Measurements from ENCODE around the gene GPHN.

The GPHN gene

DNA sequence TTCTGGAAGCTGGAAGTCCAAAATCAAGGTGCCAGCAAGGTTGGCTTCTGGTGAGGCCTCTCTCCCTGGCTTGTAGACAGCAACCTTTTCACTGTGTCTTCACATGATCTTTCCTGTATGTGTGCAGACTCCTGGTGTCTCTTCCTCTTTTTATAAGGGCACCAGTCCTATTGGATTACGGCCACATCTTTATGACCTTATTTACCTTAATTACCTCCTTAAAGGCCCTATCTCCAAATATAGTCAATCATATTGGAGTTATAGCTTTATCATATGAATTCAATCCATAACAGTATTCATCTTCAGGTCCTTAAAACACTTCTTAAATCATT lies 660.1 kb downstream of the GPHN start:
- no peak overlapping the region for H3K4me3 ChIP-seq (ENCODE audit: control insufficient read depth in 1 of 7, extremely low read depth in 1 of 7, insufficient read depth in 4 of 7, low read depth in 2 of 7, low read length in 6 of 7)
- ChIA-PET POLR2A (no interaction called here), CTCF (interaction anchor here (0.6 to 8.4 kb wide), 6 partner anchors 90 to 1465 kb away, joined by 3 to 97 read pairs (median 4); no protein-coding TSS in a partner anchor)
- DNase-seq, result no peak
- no peak overlapping the region for H3K27ac ChIP-seq (ENCODE audit: insufficient read depth in 1 of 2, low read depth in 1 of 2, low read length in 2 of 2, poor library complexity in 1 of 2, severe bottlenecking in 2 of 2)
- no CpG with 5 or more reads among the region's 1 CpG for WGBS (ENCODE audit: insufficient coverage)
- H3K9me3 ChIP-seq (ENCODE audit: control extremely low read depth in 1 of 5, control insufficient read depth in 4 of 5, insufficient read depth in 2 of 5, low read depth in 1 of 5, low read length in 4 of 5), result peaks cover 0 to 6% (median under 1%) of the 10 kb centered on the region in 5 experiments
- peaks cover 0 to 5% (median 4%) of the 10 kb centered on the region in 4 experiments for H3K36me3 ChIP-seq (ENCODE audit: control insufficient read depth in 4 of 4, insufficient read depth in 4 of 4, low read length in 3 of 4)
- H3K4me1 ChIP-seq (ENCODE audit: control extremely low read depth in 1 of 4, control insufficient read depth in 4 of 4, insufficient read depth in 4 of 4, low read length in 3 of 4), result no peaks in the 10 kb centered on the region
- no peaks in the 10 kb centered on the region for H3K27me3 ChIP-seq (replicated peaks in 2 of 5; ENCODE audit: control insufficient read depth in 4 of 5, insufficient read depth in 5 of 5, low read length in 4 of 5)

DNA sequence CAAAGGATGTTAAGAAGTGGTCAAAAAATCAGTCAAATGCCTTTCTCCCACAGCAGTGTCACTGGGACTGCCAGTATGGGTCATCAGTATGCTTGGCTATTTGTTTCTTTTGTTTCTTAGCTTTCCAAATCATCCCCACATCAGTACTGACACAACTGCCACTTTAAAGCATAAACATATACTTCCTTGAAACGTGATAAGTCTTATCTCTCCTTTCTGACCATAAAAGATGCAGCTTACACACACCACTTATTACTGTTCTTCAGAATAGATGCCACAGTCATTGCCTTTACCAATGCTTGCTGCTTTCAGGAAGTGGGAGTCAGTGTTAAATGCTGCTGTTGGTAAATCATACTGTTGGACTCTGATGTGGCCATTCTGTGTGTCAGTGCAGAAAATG lies 662.7 kb downstream of the GPHN start:
- peaks cover 0 to 5% (median 4%) of the 10 kb centered on the region in 4 experiments for H3K36me3 ChIP-seq (ENCODE audit: control insufficient read depth in 4 of 4, insufficient read depth in 4 of 4, low read length in 3 of 4)
- H3K4me3 ChIP-seq (ENCODE audit: control insufficient read depth in 1 of 7, extremely low read depth in 1 of 7, insufficient read depth in 4 of 7, low read depth in 2 of 7, low read length in 6 of 7), result no peak overlapping the region
- ChIA-PET POLR2A (no interaction called here), CTCF (interaction anchor here (0.7 kb wide), 1 partner anchor 14 kb away, joined by 3 read pairs; no protein-coding TSS in a partner anchor)
- no peaks in the 10 kb centered on the region for H3K27me3 ChIP-seq (replicated peaks in 2 of 5; ENCODE audit: control insufficient read depth in 4 of 5, insufficient read depth in 5 of 5, low read length in 4 of 5)
- H3K27ac ChIP-seq (ENCODE audit: insufficient read depth in 1 of 2, low read depth in 1 of 2, low read length in 2 of 2, poor library complexity in 1 of 2, severe bottlenecking in 2 of 2), result no peak overlapping the region
- peak in 1 of 3 donors; percentile 25 for DNase-seq
- peaks cover 0 to 13% (median 5%) of the 10 kb centered on the region in 5 experiments for H3K9me3 ChIP-seq (ENCODE audit: control extremely low read depth in 1 of 5, control insufficient read depth in 4 of 5, insufficient read depth in 2 of 5, low read depth in 1 of 5, low read length in 4 of 5)
- WGBS (ENCODE audit: insufficient coverage), result no CpG with 5 or more reads among the region's 1 CpG
- H3K4me1 ChIP-seq (ENCODE audit: control extremely low read depth in 1 of 4, control insufficient read depth in 4 of 4, insufficient read depth in 4 of 4, low read length in 3 of 4), result no peaks in the 10 kb centered on the region

DNA sequence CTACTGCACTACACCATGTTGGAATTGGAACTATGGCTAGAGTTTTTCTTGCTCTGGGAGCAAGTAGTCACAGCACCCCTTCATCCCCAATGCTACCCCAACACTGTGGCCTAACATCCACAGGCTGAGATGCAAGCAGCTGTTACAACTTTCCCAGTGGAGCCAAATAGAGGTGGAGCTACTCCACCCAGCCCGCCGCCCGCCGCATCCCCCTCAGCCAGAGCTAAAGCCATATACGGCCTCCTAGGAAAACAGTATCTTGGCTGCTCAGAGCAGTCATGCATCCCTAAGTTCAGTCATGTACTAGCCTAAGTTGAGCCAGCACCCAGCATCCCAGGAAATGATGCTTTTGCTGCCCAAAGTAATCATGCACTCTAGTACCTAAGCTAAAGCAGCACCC lies 664.1 kb downstream of the GPHN start:
- DNase-seq, result no peak
- peaks cover 0 to 13% (median 5%) of the 10 kb centered on the region in 5 experiments for H3K9me3 ChIP-seq (ENCODE audit: control extremely low read depth in 1 of 5, control insufficient read depth in 4 of 5, insufficient read depth in 2 of 5, low read depth in 1 of 5, low read length in 4 of 5)
- H3K27ac ChIP-seq (ENCODE audit: insufficient read depth in 1 of 2, low read depth in 1 of 2, low read length in 2 of 2, poor library complexity in 1 of 2, severe bottlenecking in 2 of 2), result no peak overlapping the region
- 98% methylated on average over 5 of the region's 5 CpGs for WGBS (ENCODE audit: insufficient coverage)
- ChIA-PET POLR2A (interaction anchor here (0.6 kb wide), 1 partner anchor 113 kb away, joined by 4 read pairs; no protein-coding TSS in a partner anchor), CTCF (interaction anchor here (0.7 kb wide), 2 partner anchors 111 to 114 kb away, joined by 3 read pairs; no protein-coding TSS in a partner anchor)
- no peaks in the 10 kb centered on the region for H3K27me3 ChIP-seq (replicated peaks in 2 of 5; ENCODE audit: control insufficient read depth in 4 of 5, insufficient read depth in 5 of 5, low read length in 4 of 5)
- H3K4me3 ChIP-seq (ENCODE audit: control insufficient read depth in 1 of 7, extremely low read depth in 1 of 7, insufficient read depth in 4 of 7, low read depth in 2 of 7, low read length in 6 of 7), result no peak overlapping the region
- H3K36me3 ChIP-seq (ENCODE audit: control insufficient read depth in 4 of 4, insufficient read depth in 4 of 4, low read length in 3 of 4), result peaks cover 0 to 5% (median 4%) of the 10 kb centered on the region in 4 experiments
- no peaks in the 10 kb centered on the region for H3K4me1 ChIP-seq (ENCODE audit: control extremely low read depth in 1 of 4, control insufficient read depth in 4 of 4, insufficient read depth in 4 of 4, low read length in 3 of 4)

DNA sequence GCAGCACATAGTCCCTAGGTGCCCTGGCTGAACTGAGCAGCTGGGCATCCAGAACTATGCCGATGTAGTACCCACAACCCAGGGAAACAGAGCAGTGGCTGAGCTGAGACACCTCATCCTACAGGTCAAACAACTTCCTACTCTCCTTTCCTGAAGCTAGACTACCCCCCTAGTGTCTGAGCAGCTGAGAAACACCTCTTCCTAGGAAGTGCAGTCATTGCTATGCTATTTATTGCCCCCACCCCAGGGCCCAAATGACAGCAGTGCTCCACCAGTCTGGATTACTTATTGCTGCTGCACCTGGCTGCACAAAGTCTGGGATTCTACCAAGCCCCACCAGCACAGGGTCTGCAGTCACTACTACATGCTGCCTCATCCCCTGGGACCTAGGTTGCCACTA lies 664.6 kb downstream of the GPHN start:
- Histone ChIP-seq H3K27me3 (replicated peaks in 2 of 5; ENCODE audit: control insufficient read depth in 4 of 5, insufficient read depth in 5 of 5, low read length in 4 of 5) (no peaks in the 10 kb centered on the region), H3K9me3 (ENCODE audit: control extremely low read depth in 1 of 5, control insufficient read depth in 4 of 5, insufficient read depth in 2 of 5, low read depth in 1 of 5, low read length in 4 of 5) (peaks cover 0 to 13% (median 5%) of the 10 kb centered on the region in 5 experiments), H3K36me3 (ENCODE audit: control insufficient read depth in 4 of 4, insufficient read depth in 4 of 4, low read length in 3 of 4) (peaks cover 0 to 5% (median 4%) of the 10 kb centered on the region in 4 experiments), H3K4me3 (ENCODE audit: control insufficient read depth in 1 of 7, extremely low read depth in 1 of 7, insufficient read depth in 4 of 7, low read depth in 2 of 7, low read length in 6 of 7) (no peak overlapping the region), H3K4me1 (ENCODE audit: control extremely low read depth in 1 of 4, control insufficient read depth in 4 of 4, insufficient read depth in 4 of 4, low read length in 3 of 4) (no peaks in the 10 kb centered on the region), H3K27ac (ENCODE audit: insufficient read depth in 1 of 2, low read depth in 1 of 2, low read length in 2 of 2, poor library complexity in 1 of 2, severe bottlenecking in 2 of 2) (no peak overlapping the region)
- no peak for DNase-seq
- 91% methylated on average over 1 of the region's 1 CpG for WGBS (ENCODE audit: insufficient coverage)
- ChIA-PET POLR2A (no interaction called here), CTCF (interaction anchor here (0.7 kb wide), 2 partner anchors 110 to 114 kb away, joined by 3 read pairs; no protein-coding TSS in a partner anchor)

DNA sequence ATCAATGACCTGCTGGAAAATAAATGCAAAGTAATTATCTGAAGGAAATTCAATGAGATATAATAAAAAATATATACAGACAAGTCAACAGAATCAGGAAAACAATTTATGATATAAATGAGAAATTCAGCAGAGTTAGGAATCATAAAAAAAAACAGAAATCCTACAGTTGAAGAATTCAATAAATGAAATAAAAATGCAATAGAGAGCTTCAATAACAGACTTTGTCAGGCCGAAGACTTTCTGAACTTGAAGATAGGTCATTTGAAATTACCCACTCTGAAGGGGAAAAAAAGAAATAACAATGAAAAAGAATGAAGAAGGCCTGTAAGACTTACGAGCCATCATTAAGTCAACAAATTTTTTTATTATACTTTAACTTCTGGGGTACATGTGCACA lies 665.8 kb downstream of the GPHN start:
- no CpG with 5 or more reads among the region's 2 CpGs for WGBS (ENCODE audit: insufficient coverage)
- Histone ChIP-seq H3K27me3 (replicated peaks in 2 of 5; ENCODE audit: control insufficient read depth in 4 of 5, insufficient read depth in 5 of 5, low read length in 4 of 5) (no peaks in the 10 kb centered on the region), H3K4me3 (ENCODE audit: control insufficient read depth in 1 of 7, extremely low read depth in 1 of 7, insufficient read depth in 4 of 7, low read depth in 2 of 7, low read length in 6 of 7) (no peak overlapping the region), H3K4me1 (ENCODE audit: control extremely low read depth in 1 of 4, control insufficient read depth in 4 of 4, insufficient read depth in 4 of 4, low read length in 3 of 4) (no peaks in the 10 kb centered on the region), H3K9me3 (ENCODE audit: control extremely low read depth in 1 of 5, control insufficient read depth in 4 of 5, insufficient read depth in 2 of 5, low read depth in 1 of 5, low read length in 4 of 5) (peaks cover 2 to 18% (median 6%) of the 10 kb centered on the region in 5 experiments), H3K36me3 (ENCODE audit: control insufficient read depth in 4 of 4, insufficient read depth in 4 of 4, low read length in 3 of 4) (peaks cover 0 to 5% (median 4%) of the 10 kb centered on the region in 4 experiments), H3K27ac (ENCODE audit: insufficient read depth in 1 of 2, low read depth in 1 of 2, low read length in 2 of 2, poor library complexity in 1 of 2, severe bottlenecking in 2 of 2) (no peak overlapping the region)
- ChIA-PET POLR2A (no interaction called here), CTCF (interaction anchor here (1.0 kb wide), 1 partner anchor 112 kb away, joined by 3 read pairs; no protein-coding TSS in a partner anchor)
- DNase-seq, result peak in 1 of 3 donors; percentile 6

DNA sequence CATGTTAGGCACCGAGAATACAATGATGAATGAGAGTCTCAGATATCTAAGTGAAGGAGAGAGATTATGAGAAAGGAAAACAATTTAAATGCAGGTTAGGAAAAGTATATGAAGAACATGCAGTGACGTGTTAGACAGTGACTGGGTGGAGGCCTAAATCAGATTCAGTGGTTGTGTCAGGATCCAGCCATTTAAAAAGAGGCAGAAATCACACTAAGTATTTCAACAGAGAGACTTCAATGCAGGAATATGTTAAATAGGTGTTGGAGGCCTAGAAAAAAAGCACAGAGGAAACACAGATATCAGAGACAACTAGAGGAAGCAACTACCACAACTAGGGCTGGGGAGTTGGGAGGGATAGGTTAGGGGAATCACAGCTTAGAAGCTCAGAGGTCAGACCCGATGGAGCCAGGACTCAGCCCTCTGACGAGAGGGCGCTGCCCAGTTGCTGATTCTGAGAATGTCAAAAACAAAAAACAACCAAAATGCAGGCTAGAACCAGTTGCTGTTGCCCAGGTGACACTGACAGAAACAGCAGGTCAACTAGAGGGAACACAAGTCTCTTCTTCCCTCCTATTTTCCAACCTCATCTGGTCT lies 678.3 kb downstream of the GPHN start:
- Histone ChIP-seq H3K36me3 (ENCODE audit: control insufficient read depth in 4 of 4, insufficient read depth in 4 of 4, low read length in 3 of 4) (peaks cover 0 to under 1% (median 0%) of the 10 kb centered on the region in 4 experiments), H3K4me1 (ENCODE audit: control extremely low read depth in 1 of 4, control insufficient read depth in 4 of 4, insufficient read depth in 4 of 4, low read length in 3 of 4) (no peaks in the 10 kb centered on the region), H3K9me3 (ENCODE audit: control extremely low read depth in 1 of 5, control insufficient read depth in 4 of 5, insufficient read depth in 2 of 5, low read depth in 1 of 5, low read length in 4 of 5) (peaks cover 0 to under 1% (median 0%) of the 10 kb centered on the region in 5 experiments), H3K27me3 (replicated peaks in 2 of 5; ENCODE audit: control insufficient read depth in 4 of 5, insufficient read depth in 5 of 5, low read length in 4 of 5) (no peaks in the 10 kb centered on the region), H3K4me3 (ENCODE audit: control insufficient read depth in 1 of 7, extremely low read depth in 1 of 7, insufficient read depth in 4 of 7, low read depth in 2 of 7, low read length in 6 of 7) (no peak overlapping the region), H3K27ac (ENCODE audit: insufficient read depth in 1 of 2, low read depth in 1 of 2, low read length in 2 of 2, poor library complexity in 1 of 2, severe bottlenecking in 2 of 2) (no peak overlapping the region)
- POLR2A ChIA-PET, result no interaction called here
- CTCF ChIA-PET, result interaction anchor here (0.7 kb wide), 1 partner anchor 8 kb away, joined by 4 read pairs; no protein-coding TSS in a partner anchor
- DNase-seq, result no peak
- 92% methylated on average over 5 of the region's 5 CpGs for WGBS (ENCODE audit: insufficient coverage)

GRCh38 chr14:67186789-67187584 lies 679.0 kb downstream of the GPHN start:
- no peak for DNase-seq
- ChIA-PET POLR2A (no interaction called here), CTCF (interaction anchor here (0.7 to 0.9 kb wide), 3 partner anchors 8 to 47 kb away, joined by 3 to 4 read pairs (median 4); no protein-coding TSS in a partner anchor)
- Histone ChIP-seq H3K36me3 (ENCODE audit: control insufficient read depth in 4 of 4, insufficient read depth in 4 of 4, low read length in 3 of 4) (no peaks in the 10 kb centered on the region), H3K27me3 (replicated peaks in 2 of 5; ENCODE audit: control insufficient read depth in 4 of 5, insufficient read depth in 5 of 5, low read length in 4 of 5) (no peaks in the 10 kb centered on the region), H3K4me3 (ENCODE audit: control insufficient read depth in 1 of 7, extremely low read depth in 1 of 7, insufficient read depth in 4 of 7, low read depth in 2 of 7, low read length in 6 of 7) (no peak overlapping the region), H3K4me1 (ENCODE audit: control extremely low read depth in 1 of 4, control insufficient read depth in 4 of 4, insufficient read depth in 4 of 4, low read length in 3 of 4) (no peaks in the 10 kb centered on the region), H3K9me3 (ENCODE audit: control extremely low read depth in 1 of 5, control insufficient read depth in 4 of 5, insufficient read depth in 2 of 5, low read depth in 1 of 5, low read length in 4 of 5) (no peaks in the 10 kb centered on the region), H3K27ac (ENCODE audit: insufficient read depth in 1 of 2, low read depth in 1 of 2, low read length in 2 of 2, poor library complexity in 1 of 2, severe bottlenecking in 2 of 2) (no peak overlapping the region)
- WGBS (ENCODE audit: insufficient coverage), result 86% methylated on average over 5 of the region's 7 CpGs
